SK-N-SH (cell line): ENCODE data around the gene CHRNB2. TPM values are rescaled to one million over a fixed set of nuclear protein-coding genes. Genes with fewer than 3 reads are reported as not detected.

Experiments
- CTCF ChIA-PET: fragments of 300-600, 350-600 bp; formaldehyde crosslinking; extraction: SDS; loops from one replicate; lab custom pipeline; 2021; lab: Yijun Ruan, JAX
- POLR2A ChIA-PET: fragments of 350-600 bp; sonication (Branson Sonifier 250); formaldehyde crosslinking; extraction: SDS; loops from one replicate; lab custom pipeline; 2020; ENCODE audit warnings: antibody characterized with exemption, inconsistent platforms; lab: Yijun Ruan, JAX
- DNase-seq: peaks from one replicate; pipeline ENCODE4 v3.0.0; 2012
- H2AFZ ChIP-seq: fragments of 200-600 bp; sonication (generic); 2 replicates; pipeline ENCODE4 v1.8.1; 2016; ENCODE audit warnings: antibody characterized with exemption, mild to moderate bottlenecking, low read depth
- H3F3A ChIP-seq: fragments of 200-600 bp; sonication (generic); replicated peaks from 2 replicates; pipeline ENCODE3; 2016; ENCODE audit warnings: antibody characterized with exemption, mild to moderate bottlenecking; ENCODE audit not compliant: insufficient read depth
- H3K27ac ChIP-seq, 2 experiments: fragments of 200-500 bp in 1 of 2; fragments of 200-600 bp in 1 of 2; sonication (Bioruptor generic) in 1 of 2; sonication (generic), shearing (Covaris generic) in 1 of 2; 2 replicates each; pipeline versions ENCODE4 v1.5.1 to v1.6.1; 2014 to 2016; ENCODE audit warnings: low read depth in 2 of 2, inconsistent platforms in 1 of 2, low read length in 1 of 2, mild to moderate bottlenecking in 1 of 2, mixed read lengths in 1 of 2
- H3K27me3 ChIP-seq: fragments of 200-600 bp; sonication (generic), shearing (Covaris generic); 2 replicates; pipeline ENCODE4 v1.6.1; 2016; ENCODE audit warnings: mixed run types; ENCODE audit not compliant: insufficient read depth
- H3K36me3 ChIP-seq, 2 experiments: fragments of 200-500 bp in 1 of 2; fragments of 200-600 bp in 1 of 2; sonication (Bioruptor generic) in 1 of 2; sonication (generic) in 1 of 2; replicated peaks in 1 of 2; 2 replicates each; pipeline versions ENCODE3 to v1.5.1; 2014 to 2016; ENCODE audit warnings: low read length in 1 of 2, mild to moderate bottlenecking in 1 of 2; ENCODE audit not compliant: insufficient read depth in 2 of 2, control insufficient read depth in 1 of 2
- H3K4me1 ChIP-seq, 2 experiments: fragments of 200-500 bp in 1 of 2; fragments of 200-600 bp in 1 of 2; sonication (Bioruptor generic) in 1 of 2; sonication (generic), shearing (Covaris generic) in 1 of 2; 2 replicates each; pipeline versions ENCODE4 v1.5.1 to v1.6.1; 2014 to 2016; ENCODE audit warnings: low read depth in 1 of 2, low read length in 1 of 2, mixed run types in 1 of 2; ENCODE audit not compliant: insufficient read depth in 2 of 2, control insufficient read depth in 1 of 2
- H3K4me2 ChIP-seq: fragments of 200-600 bp; sonication (generic), shearing (Covaris generic); 2 replicates; pipeline ENCODE4 v1.6.1; 2017; ENCODE audit warnings: mixed run types
- H3K4me3 ChIP-seq, 2 experiments: fragments of 200-500 bp in 1 of 2; fragments of 200-600 bp in 1 of 2; sonication (Bioruptor generic) in 1 of 2; sonication (generic), shearing (Covaris generic) in 1 of 2; 2 replicates each; pipeline versions ENCODE4 v1.5.1 to v1.8.1; 2014 to 2016; ENCODE audit warnings: low read depth in 2 of 2, inconsistent platforms in 1 of 2, low read length in 1 of 2, mild to moderate bottlenecking in 1 of 2, mixed read lengths in 1 of 2, moderate library complexity in 1 of 2
- H3K79me2 ChIP-seq: fragments of 200-600 bp; sonication (generic); 2 replicates; pipeline ENCODE4 v1.8.1; 2017; ENCODE audit warnings: mild to moderate bottlenecking; ENCODE audit not compliant: insufficient read depth
- H3K9ac ChIP-seq: fragments of 200-600 bp; sonication (generic); 2 replicates; pipeline ENCODE4 v1.6.1; 2017; ENCODE audit warnings: mixed run types
- H3K9me2 ChIP-seq: fragments of 200-600 bp; sonication (generic); 2 replicates; pipeline ENCODE4 v1.6.1; 2017; ENCODE audit warnings: mixed run types
- H3K9me3 ChIP-seq: fragments of 200-600 bp; sonication (generic); 2 replicates; pipeline ENCODE4 v1.6.1; 2017; ENCODE audit warnings: mixed run types, mild to moderate bottlenecking, moderate library complexity
- H4K20me1 ChIP-seq: fragments of 200-600 bp; sonication (generic); 2 replicates; pipeline ENCODE4 v1.6.1; 2017; ENCODE audit warnings: mild to moderate bottlenecking, mixed run types; ENCODE audit not compliant: insufficient read depth
- CHD2 ChIP-seq: fragments of 150-350 bp; IDR thresholded peaks from 2 replicates; pipeline ENCODE4 v1.6.1; 2018; ENCODE audit warnings: low read length; ENCODE audit not compliant: partially characterized antibody
- EP300 ChIP-seq, 2 experiments: IDR thresholded peaks; 2 replicates each; pipeline versions ENCODE4 v1.4.0 to v1.6.1; 2012; ENCODE audit warnings: borderline replicate concordance in 1 of 2, low read depth in 1 of 2, low read length in 1 of 2
- EZH2phosphoT487 ChIP-seq: fragments of 200-600 bp; sonication (generic); IDR thresholded peaks from 2 replicates; pipeline ENCODE4 v1.6.1; 2017; ENCODE audit warnings: low read depth, mixed run types, mild to moderate bottlenecking, antibody characterized with exemption, moderate library complexity, borderline replicate concordance
- FOXJ3 ChIP-seq: sonication (generic); formaldehyde crosslinking; IDR thresholded peaks from 2 replicates; pipeline ENCODE4 v1.5.1; 2020; ENCODE audit warnings: mild to moderate bottlenecking, missing genetic modification reagents
- FOXM1 ChIP-seq: IDR thresholded peaks from 2 replicates; pipeline ENCODE4 v1.4.0; 2012; ENCODE audit warnings: low read depth, mild to moderate bottlenecking
- GABPA ChIP-seq: IDR thresholded peaks from 2 replicates; pipeline ENCODE4 v1.4.0; 2012; ENCODE audit warnings: low read depth, mild to moderate bottlenecking
- GATA2 ChIP-seq: sonication (generic); formaldehyde crosslinking; IDR thresholded peaks from 2 replicates; pipeline ENCODE4 v1.5.0; 2020; ENCODE audit warnings: mild to moderate bottlenecking, missing genetic modification reagents
- MEF2A ChIP-seq: IDR thresholded peaks from 2 replicates; pipeline ENCODE4 v1.4.0; 2012; ENCODE audit warnings: low read depth, borderline replicate concordance
- MXI1 ChIP-seq: IDR thresholded peaks from 2 replicates; pipeline ENCODE4 v1.6.1; 2012; ENCODE audit warnings: mild to moderate bottlenecking, low read depth, low read length, improper control_type of control experiment
- NFIC ChIP-seq: IDR thresholded peaks from 2 replicates; pipeline ENCODE4 v1.4.0; 2012; ENCODE audit warnings: borderline replicate concordance
- POLR2AphosphoS5 ChIP-seq: IDR thresholded peaks from 2 replicates; pipeline ENCODE4 v1.6.1; 2012; ENCODE audit warnings: low read depth, low read length
- RCOR1 ChIP-seq: fragments of 150-350 bp; IDR thresholded peaks from 2 replicates; pipeline ENCODE4 v1.6.1; 2017; ENCODE audit warnings: antibody characterized with exemption, low read length
- RFX5 ChIP-seq: IDR thresholded peaks from 2 replicates; pipeline ENCODE4 v1.6.1; 2012; ENCODE audit warnings: mild to moderate bottlenecking, improper control_type of control experiment, low read length
- RXRA ChIP-seq: IDR thresholded peaks from 2 replicates; pipeline ENCODE4 v1.4.0; 2012; ENCODE audit warnings: low read depth, mild to moderate bottlenecking, borderline replicate concordance
- SIN3A ChIP-seq: IDR thresholded peaks from 2 replicates; pipeline ENCODE4 v1.6.1; 2012; ENCODE audit warnings: low read depth, mild to moderate bottlenecking, low read length, moderate library complexity, borderline replicate concordance
- TAF1 ChIP-seq: IDR thresholded peaks from 2 replicates; pipeline ENCODE4 v1.6.1; 2012; ENCODE audit warnings: low read depth, mild to moderate bottlenecking, low read length, moderate library complexity, borderline replicate concordance
- TCF12 ChIP-seq: IDR thresholded peaks from 2 replicates; pipeline ENCODE4 v1.4.0; 2012
- TEAD4 ChIP-seq: IDR thresholded peaks from 2 replicates; pipeline ENCODE4 v1.4.0; 2012; ENCODE audit warnings: mild to moderate bottlenecking, borderline replicate concordance; ENCODE audit not compliant: insufficient read depth
- WGBS: methylation state at CpG from one replicate; pipeline ENCODE4 v1.1.6; 2017; ENCODE audit warnings: low lambda C conversion rate; 5-methylcytosine and 5-hydroxymethylcytosine counted together
- polyA plus RNA-seq, 3 experiments: library from polyadenylated mRNA; depleted of rRNA; stranded (reverse); fragments of >200 nt; gene quantifications; 2 replicates each; pipeline ENCODE4 v1.2.3, GENCODE V29; 2012
- TF ChIP-seq, protein P1 (sequence below): IDR thresholded peaks from 2 replicates; pipeline ENCODE4 v1.4.0; 2012; ENCODE audit warnings: low read depth, borderline replicate concordance
- TF ChIP-seq, protein P2 (sequence below): IDR thresholded peaks from 2 replicates; pipeline ENCODE4; 2012
- TF ChIP-seq, protein P3 (sequence below): fragments of 150-350 bp; IDR thresholded peaks from 2 replicates; pipeline ENCODE4 v1.6.1; 2016; ENCODE audit warnings: mild to moderate bottlenecking, low read depth, low read length

The CHRNB2 gene
- polyA plus RNA-seq, 1 of the 3 experiments (the other 2 are of a cell fraction), result 0.64 TPM

DNA sequence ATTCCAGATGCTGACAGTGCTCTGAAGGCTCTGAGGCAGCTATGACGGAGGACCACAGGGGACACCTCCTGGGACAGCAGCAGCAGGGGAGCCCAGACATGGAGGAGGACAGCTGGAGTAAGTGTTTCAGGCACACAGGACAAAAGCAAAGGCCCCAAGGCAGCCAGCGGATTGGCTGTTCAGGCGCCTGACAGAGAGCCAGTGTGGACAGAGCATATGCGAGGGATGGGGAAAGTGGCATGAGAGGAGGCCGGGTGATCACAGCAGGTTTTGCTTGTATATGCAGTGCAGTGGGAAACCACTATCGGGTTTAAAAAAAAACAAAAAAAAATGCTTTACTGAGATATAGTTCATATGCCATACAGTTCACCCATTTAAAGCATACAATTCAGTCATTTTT is 19.1 kb downstream of the CHRNB2 start:
- no peaks in the 10 kb centered on the region for H3F3A ChIP-seq
- H3K4me2 ChIP-seq, result no peak overlapping the region
- H3K27me3 ChIP-seq, result no peaks in the 10 kb centered on the region
- no peak overlapping the region for H3K27ac ChIP-seq
- H3K4me1 ChIP-seq, result peaks cover 0 to 11% of the 10 kb centered on the region in 2 experiments; a peak in 2 of 4 replicates
- no peaks in the 10 kb centered on the region for H3K79me2 ChIP-seq
- H3K9me3 ChIP-seq, result no peaks in the 10 kb centered on the region
- H3K4me3 ChIP-seq, result no peak overlapping the region
- ChIA-PET CTCF (interaction anchor here (1.5 to 1.6 kb wide), 2 partner anchors 10 to 40 kb away, joined by 5 to 6 read pairs; no protein-coding TSS in a partner anchor), POLR2A (no interaction called here)
- WGBS, result 96% methylated on average over 6 of the region's 6 CpGs
- TF ChIP-seq SIN3A (no peak), FOXM1 (no peak), MXI1 (no peak), TCF12 (no peak), GATA2 (no peak), RFX5 (no peak), TAF1 (no peak), TEAD4 (no peak), MEF2A (no peak)
- TF ChIP-seq, protein P1, sequence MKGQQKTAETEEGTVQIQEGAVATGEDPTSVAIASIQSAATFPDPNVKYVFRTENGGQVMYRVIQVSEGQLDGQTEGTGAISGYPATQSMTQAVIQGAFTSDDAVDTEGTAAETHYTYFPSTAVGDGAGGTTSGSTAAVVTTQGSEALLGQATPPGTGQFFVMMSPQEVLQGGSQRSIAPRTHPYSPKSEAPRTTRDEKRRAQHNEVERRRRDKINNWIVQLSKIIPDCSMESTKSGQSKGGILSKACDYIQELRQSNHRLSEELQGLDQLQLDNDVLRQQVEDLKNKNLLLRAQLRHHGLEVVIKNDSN, result no peak
- TF ChIP-seq, protein P2, sequence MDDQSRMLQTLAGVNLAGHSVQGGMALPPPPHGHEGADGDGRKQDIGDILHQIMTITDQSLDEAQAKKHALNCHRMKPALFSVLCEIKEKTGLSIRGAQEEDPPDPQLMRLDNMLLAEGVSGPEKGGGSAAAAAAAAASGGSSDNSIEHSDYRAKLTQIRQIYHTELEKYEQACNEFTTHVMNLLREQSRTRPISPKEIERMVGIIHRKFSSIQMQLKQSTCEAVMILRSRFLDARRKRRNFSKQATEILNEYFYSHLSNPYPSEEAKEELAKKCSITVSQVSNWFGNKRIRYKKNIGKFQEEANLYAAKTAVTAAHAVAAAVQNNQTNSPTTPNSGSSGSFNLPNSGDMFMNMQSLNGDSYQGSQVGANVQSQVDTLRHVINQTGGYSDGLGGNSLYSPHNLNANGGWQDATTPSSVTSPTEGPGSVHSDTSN, result no peak
- no peak overlapping the region for H2AFZ ChIP-seq
- peaks cover 14% of the 10 kb centered on the region for H4K20me1 ChIP-seq
- peaks cover 88 to 99% of the 10 kb centered on the region in 2 experiments for H3K36me3 ChIP-seq
- H3K9ac ChIP-seq, result no peak overlapping the region
- H3K9me2 ChIP-seq, result no peaks in the 10 kb centered on the region
- DNase-seq, result no peak

DNA sequence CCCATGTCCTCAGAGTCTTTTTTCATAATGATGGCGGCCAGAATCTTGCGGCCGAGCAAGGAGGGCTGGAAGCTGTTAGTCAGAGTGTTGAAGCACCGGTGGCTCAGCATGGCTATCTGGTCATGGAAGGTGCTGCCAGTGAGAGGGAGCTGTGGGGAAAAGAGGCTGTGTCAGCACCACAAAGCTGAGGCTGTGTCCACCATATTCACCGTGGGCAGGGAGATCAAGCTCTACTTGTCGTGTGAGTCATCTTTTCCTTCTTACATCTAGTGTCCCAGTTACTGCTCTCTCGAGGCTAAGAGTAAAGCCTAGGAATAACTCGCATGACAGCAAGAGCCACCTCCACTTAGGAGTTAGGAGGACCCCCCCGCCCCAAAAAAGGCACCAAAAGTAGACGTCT is 22.2 kb downstream of the CHRNB2 start:
- ChIA-PET POLR2A (no interaction called here), CTCF (interaction anchor here (1.1 to 1.2 kb wide), 3 partner anchors 8 to 354 kb away, joined by 3 to 6 read pairs (median 3); no protein-coding TSS in a partner anchor)
- Histone ChIP-seq H3K4me2 (no peak overlapping the region), H3K27me3 (no peaks in the 10 kb centered on the region), H3K27ac (no peak overlapping the region), H3K9ac (no peak overlapping the region), H3F3A (peaks cover under 1% of the 10 kb centered on the region), H3K4me3 (no peak overlapping the region), H3K4me1 (peaks cover 0 to 4% of the 10 kb centered on the region in 2 experiments; a peak in 1 of 4 replicates), H3K9me2 (no peaks in the 10 kb centered on the region), H3K79me2 (peaks cover 17% of the 10 kb centered on the region), H3K9me3 (no peaks in the 10 kb centered on the region), H4K20me1 (peaks cover 4% of the 10 kb centered on the region; the same call in 1 of the 2 replicates), H2AFZ (no peak overlapping the region), H3K36me3 (peaks cover 91 to 93% of the 10 kb centered on the region in 2 experiments)
- no peak for DNase-seq
- TF ChIP-seq RXRA (no peak), CHD2 (no peak), NFIC (no peak), SIN3A (no peak), EP300 (IDR thresholded peaks at IDR 0.05; ENCODE audit: borderline replicate concordance in 1 of 2, low read depth in 1 of 2, low read length in 1 of 2) (no peak), RCOR1 (no peak), GATA2 (no peak), MEF2A (no peak), FOXJ3 (CRISPR knock-in tag) (no peak), EZH2phosphoT487 (no peak), TEAD4 (no peak), TAF1 (no peak), TCF12 (no peak), POLR2AphosphoS5 (no peak), GABPA (no peak)
- TF ChIP-seq, protein P2, result no peak
- TF ChIP-seq, protein P1, result no peak
- TF ChIP-seq, protein P3, sequence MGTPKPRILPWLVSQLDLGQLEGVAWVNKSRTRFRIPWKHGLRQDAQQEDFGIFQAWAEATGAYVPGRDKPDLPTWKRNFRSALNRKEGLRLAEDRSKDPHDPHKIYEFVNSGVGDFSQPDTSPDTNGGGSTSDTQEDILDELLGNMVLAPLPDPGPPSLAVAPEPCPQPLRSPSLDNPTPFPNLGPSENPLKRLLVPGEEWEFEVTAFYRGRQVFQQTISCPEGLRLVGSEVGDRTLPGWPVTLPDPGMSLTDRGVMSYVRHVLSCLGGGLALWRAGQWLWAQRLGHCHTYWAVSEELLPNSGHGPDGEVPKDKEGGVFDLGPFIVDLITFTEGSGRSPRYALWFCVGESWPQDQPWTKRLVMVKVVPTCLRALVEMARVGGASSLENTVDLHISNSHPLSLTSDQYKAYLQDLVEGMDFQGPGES, result no peak
- 82% methylated on average over 8 of the region's 10 CpGs for WGBS
